K562 (cell line): ENCODE results near the gene CMIP.

Experiments used
- ATF3 ChIP-seq, 2 experiments: fragments of 450-650 bp in 1 of 2; sonication (generic) in 1 of 2; formaldehyde crosslinking in 1 of 2; IDR thresholded peaks in 1 of 2; conservative IDR thresholded peaks in 1 of 2; 2 replicates each; pipeline versions ENCODE4 v1.6.1 to v1.8.1; 2016 to 2023; ENCODE audit warnings: mild to moderate bottlenecking in 2 of 2, moderate library complexity in 2 of 2, inconsistent platforms in 1 of 2, missing genetic modification reagents in 1 of 2
- ERF ChIP-seq: fragments of 450-650 bp; formaldehyde crosslinking; IDR thresholded peaks from 2 replicates; pipeline ENCODE4 v1.4.0; 2020; ENCODE audit warnings: mild to moderate bottlenecking, mixed read lengths
- FOXO4 ChIP-seq: fragments of 450-650 bp; formaldehyde crosslinking; IDR thresholded peaks from 2 replicates; pipeline ENCODE4 v1.4.0; 2020; ENCODE audit warnings: mild to moderate bottlenecking, moderate library complexity
- GABPA ChIP-seq: fragments of 200-800 bp; sonication (Bioruptor generic); conservative IDR thresholded peaks from 2 replicates; pipeline ENCODE4 v1.6.1; 2016; ENCODE audit warnings: low read depth, missing genetic modification characterization, missing compliant biosample characterization
- MAX ChIP-seq: sonication (generic); formaldehyde crosslinking; IDR thresholded peaks from 2 replicates; pipeline ENCODE4 v1.9.0; 2022; ENCODE audit warnings: mild to moderate bottlenecking, missing genetic modification reagents
- NCOR1 ChIP-seq: fragments of 450-650 bp; IDR thresholded peaks from 2 replicates; pipeline ENCODE4 v1.6.1; 2016; ENCODE audit warnings: mild to moderate bottlenecking, moderate library complexity
- SMARCA5 ChIP-seq: fragments of 450-650 bp; IDR thresholded peaks from 2 replicates; pipeline ENCODE4 v1.6.1; 2016
- ZNF121 ChIP-seq: sonication (generic); formaldehyde crosslinking; conservative IDR thresholded peaks from 2 replicates; pipeline ENCODE4 v1.8.0; 2022; ENCODE audit warnings: missing genetic modification reagents

GRCh38 chr16:81752876-81753227 is 308.2 kb downstream of the CMIP start:
- TF ChIP-seq GABPA (tag) (no peak), NCOR1 (no peak), ZNF121 (CRISPR knock-in tag) (no peak), MAX (CRISPR knock-in tag) (no peak), ATF3 (IDR thresholded peaks at IDR 0.05) (no peak), ATF3 (CRISPR knock-in tag; conservative IDR thresholded peaks at IDR 0.05) (no peak), FOXO4 (CRISPR knock-in tag) (no peak), ERF (CRISPR knock-in tag) (no peak), SMARCA5 (no peak)
